DND-41 (cell line): ENCODE measurements around the gene IRX1.

ENCODE experiments used
- EZH2 ChIP-seq: IDR thresholded peaks from 3 replicates; pipeline ENCODE4 v1.6.1; 2012; ENCODE audit warnings: borderline replicate concordance, low read depth, mild to moderate bottlenecking, moderate library complexity, low read length, inconsistent platforms; ENCODE audit not compliant: severe bottlenecking
- TF ChIP-seq, protein P1 (sequence below): IDR thresholded peaks from 2 replicates; pipeline ENCODE4 v1.5.1; 2012; ENCODE audit warnings: borderline replicate concordance, low read length, moderate library complexity, mild to moderate bottlenecking; ENCODE audit not compliant: poor library complexity, severe bottlenecking; ENCODE audit errors: extremely low read depth

DNA sequence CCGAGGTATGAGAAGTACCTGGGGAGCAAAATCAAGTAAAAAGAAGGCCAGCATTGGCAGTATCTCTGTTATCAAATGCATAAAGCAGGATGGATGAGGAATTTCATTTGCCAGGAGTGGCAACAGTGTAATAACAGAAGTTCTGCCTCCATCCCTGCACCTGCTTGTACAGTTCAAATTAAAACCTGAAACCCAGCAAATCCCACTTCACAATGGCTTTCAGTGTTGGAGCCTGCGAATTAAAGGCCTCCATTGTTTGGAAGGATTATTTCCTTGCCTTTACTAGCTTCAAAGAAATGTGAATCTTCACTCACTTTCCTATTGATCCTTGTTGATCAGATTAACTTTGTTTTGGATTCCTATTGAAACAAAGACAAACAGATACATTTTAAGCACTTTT is 31.5 kb upstream of the IRX1 start:
- TF ChIP-seq, protein P1, sequence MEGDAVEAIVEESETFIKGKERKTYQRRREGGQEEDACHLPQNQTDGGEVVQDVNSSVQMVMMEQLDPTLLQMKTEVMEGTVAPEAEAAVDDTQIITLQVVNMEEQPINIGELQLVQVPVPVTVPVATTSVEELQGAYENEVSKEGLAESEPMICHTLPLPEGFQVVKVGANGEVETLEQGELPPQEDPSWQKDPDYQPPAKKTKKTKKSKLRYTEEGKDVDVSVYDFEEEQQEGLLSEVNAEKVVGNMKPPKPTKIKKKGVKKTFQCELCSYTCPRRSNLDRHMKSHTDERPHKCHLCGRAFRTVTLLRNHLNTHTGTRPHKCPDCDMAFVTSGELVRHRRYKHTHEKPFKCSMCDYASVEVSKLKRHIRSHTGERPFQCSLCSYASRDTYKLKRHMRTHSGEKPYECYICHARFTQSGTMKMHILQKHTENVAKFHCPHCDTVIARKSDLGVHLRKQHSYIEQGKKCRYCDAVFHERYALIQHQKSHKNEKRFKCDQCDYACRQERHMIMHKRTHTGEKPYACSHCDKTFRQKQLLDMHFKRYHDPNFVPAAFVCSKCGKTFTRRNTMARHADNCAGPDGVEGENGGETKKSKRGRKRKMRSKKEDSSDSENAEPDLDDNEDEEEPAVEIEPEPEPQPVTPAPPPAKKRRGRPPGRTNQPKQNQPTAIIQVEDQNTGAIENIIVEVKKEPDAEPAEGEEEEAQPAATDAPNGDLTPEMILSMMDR = no peak
- TF ChIP-seq EZH2 = no peak
